Measurements from ENCODE around the gene LRCH3. TPM values are rescaled to one million over a fixed set of nuclear protein-coding genes. Genes with fewer than 3 reads are reported as not detected.

LRCH3 gene
- polyA plus RNA-seq, 1 donor from 2014 or later, result 41.4 TPM

DNA sequence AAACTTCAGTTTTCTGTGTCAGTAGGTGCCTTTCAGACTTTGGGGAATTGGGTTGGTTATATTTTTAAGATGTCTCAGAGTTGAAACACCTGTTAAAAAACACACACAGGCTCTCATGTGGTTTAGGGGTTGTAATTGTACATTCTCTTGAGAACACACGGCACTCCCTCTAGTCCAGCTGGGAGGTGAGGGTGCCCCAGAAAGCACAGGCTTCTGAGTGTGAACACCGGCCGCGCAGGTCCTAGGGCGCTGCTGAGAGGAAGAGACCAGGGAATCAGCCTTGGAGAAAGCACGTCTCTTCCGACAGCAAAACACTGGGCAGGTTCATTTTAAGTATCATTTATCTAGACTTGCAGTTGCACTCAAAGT lies 90.9 kb downstream of the LRCH3 start:
- Histone ChIP-seq H3K9ac (ENCODE audit: low read length) (no peak overlapping the region), H3F3A (ENCODE audit: insufficient read depth, low read length, poor library complexity, severe bottlenecking) (no peaks in the 10 kb centered on the region), H2AFZ (ENCODE audit: low read depth, low read length) (no peak overlapping the region), H4K20me1 (ENCODE audit: insufficient read depth) (no peaks in the 10 kb centered on the region), H3K9me3 (ENCODE audit: low read length) (no peaks in the 10 kb centered on the region), H3K9me2 (ENCODE audit: insufficient read depth, low read length) (no peaks in the 10 kb centered on the region), H3K27ac (ENCODE audit: low read length) (no peak overlapping the region), H3K4me2 (ENCODE audit: low read length) (no peak overlapping the region), H3K36me3 (ENCODE audit: insufficient read depth, low read length) (no peaks in the 10 kb centered on the region), H3K79me2 (replicated peaks; ENCODE audit: insufficient read depth, low read length) (no peaks in the 10 kb centered on the region), H3K27me3 (ENCODE audit: insufficient read depth, low read depth, low read length) (no peaks in the 10 kb centered on the region), H3K4me3 (ENCODE audit: low read length) (no peak overlapping the region)
- TF ChIP-seq, protein P1, sequence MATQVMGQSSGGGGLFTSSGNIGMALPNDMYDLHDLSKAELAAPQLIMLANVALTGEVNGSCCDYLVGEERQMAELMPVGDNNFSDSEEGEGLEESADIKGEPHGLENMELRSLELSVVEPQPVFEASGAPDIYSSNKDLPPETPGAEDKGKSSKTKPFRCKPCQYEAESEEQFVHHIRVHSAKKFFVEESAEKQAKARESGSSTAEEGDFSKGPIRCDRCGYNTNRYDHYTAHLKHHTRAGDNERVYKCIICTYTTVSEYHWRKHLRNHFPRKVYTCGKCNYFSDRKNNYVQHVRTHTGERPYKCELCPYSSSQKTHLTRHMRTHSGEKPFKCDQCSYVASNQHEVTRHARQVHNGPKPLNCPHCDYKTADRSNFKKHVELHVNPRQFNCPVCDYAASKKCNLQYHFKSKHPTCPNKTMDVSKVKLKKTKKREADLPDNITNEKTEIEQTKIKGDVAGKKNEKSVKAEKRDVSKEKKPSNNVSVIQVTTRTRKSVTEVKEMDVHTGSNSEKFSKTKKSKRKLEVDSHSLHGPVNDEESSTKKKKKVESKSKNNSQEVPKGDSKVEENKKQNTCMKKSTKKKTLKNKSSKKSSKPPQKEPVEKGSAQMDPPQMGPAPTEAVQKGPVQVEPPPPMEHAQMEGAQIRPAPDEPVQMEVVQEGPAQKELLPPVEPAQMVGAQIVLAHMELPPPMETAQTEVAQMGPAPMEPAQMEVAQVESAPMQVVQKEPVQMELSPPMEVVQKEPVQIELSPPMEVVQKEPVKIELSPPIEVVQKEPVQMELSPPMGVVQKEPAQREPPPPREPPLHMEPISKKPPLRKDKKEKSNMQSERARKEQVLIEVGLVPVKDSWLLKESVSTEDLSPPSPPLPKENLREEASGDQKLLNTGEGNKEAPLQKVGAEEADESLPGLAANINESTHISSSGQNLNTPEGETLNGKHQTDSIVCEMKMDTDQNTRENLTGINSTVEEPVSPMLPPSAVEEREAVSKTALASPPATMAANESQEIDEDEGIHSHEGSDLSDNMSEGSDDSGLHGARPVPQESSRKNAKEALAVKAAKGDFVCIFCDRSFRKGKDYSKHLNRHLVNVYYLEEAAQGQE (IDR thresholded peaks at IDR 0.05; ENCODE audit: borderline replicate concordance), result no peak
- no peak for TF ChIP-seq EZH2 (IDR thresholded peaks at IDR 0.05; ENCODE audit: borderline replicate concordance, insufficient read depth, low read length, poor library complexity, severe bottlenecking)
- TF ChIP-seq EP300 (conservative IDR thresholded peaks at IDR 0.05; ENCODE audit: poor library complexity, severe bottlenecking), result no peak
- no peak for TF ChIP-seq TAF1 (IDR thresholded peaks at IDR 0.05; ENCODE audit: low read depth)
- TF ChIP-seq, protein P2, sequence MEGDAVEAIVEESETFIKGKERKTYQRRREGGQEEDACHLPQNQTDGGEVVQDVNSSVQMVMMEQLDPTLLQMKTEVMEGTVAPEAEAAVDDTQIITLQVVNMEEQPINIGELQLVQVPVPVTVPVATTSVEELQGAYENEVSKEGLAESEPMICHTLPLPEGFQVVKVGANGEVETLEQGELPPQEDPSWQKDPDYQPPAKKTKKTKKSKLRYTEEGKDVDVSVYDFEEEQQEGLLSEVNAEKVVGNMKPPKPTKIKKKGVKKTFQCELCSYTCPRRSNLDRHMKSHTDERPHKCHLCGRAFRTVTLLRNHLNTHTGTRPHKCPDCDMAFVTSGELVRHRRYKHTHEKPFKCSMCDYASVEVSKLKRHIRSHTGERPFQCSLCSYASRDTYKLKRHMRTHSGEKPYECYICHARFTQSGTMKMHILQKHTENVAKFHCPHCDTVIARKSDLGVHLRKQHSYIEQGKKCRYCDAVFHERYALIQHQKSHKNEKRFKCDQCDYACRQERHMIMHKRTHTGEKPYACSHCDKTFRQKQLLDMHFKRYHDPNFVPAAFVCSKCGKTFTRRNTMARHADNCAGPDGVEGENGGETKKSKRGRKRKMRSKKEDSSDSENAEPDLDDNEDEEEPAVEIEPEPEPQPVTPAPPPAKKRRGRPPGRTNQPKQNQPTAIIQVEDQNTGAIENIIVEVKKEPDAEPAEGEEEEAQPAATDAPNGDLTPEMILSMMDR (IDR thresholded peaks at IDR 0.05; ENCODE audit: poor library complexity, severe bottlenecking), result no peak
- TF ChIP-seq RAD21 (conservative IDR thresholded peaks at IDR 0.05), result no peak
- TF ChIP-seq SMC3 (conservative IDR thresholded peaks at IDR 0.05; ENCODE audit: poor library complexity), result no peak
- TF ChIP-seq POLR2AphosphoS5 (IDR thresholded peaks at IDR 0.05), result no peak
- no peak for TF ChIP-seq MXI1 (conservative IDR thresholded peaks at IDR 0.05; ENCODE audit: poor library complexity, severe bottlenecking)

DNA sequence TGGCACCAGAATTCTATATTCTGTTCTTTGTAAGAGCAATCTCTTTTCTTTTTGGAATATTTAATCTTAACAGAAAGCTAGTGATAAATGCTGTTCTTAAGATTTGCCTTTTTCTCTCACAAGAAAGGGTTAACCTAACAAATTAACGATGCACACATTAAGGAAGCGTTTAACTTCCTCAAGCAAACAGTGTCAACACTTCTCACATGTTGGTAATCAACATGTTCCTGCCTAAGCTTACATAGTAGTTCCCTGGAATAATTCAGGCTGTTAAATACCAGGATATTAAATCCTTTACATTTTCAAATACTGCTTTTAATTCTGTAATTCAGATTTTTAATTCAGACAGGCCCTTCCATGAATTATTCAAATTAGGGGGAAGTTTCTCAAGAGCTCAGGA lies 91.5 kb downstream of the LRCH3 start:
- H3K4me3 ChIP-seq (ENCODE audit: low read length), result no peak overlapping the region
- no peaks in the 10 kb centered on the region for H3K79me2 ChIP-seq (replicated peaks; ENCODE audit: insufficient read depth, low read length)
- no peaks in the 10 kb centered on the region for H3K9me2 ChIP-seq (ENCODE audit: insufficient read depth, low read length)
- no peaks in the 10 kb centered on the region for H4K20me1 ChIP-seq (ENCODE audit: insufficient read depth)
- no peak overlapping the region for H3K9ac ChIP-seq (ENCODE audit: low read length)
- no peak overlapping the region for H2AFZ ChIP-seq (ENCODE audit: low read depth, low read length)
- no peaks in the 10 kb centered on the region for H3F3A ChIP-seq (ENCODE audit: insufficient read depth, low read length, poor library complexity, severe bottlenecking)
- no peak overlapping the region for H3K4me2 ChIP-seq (ENCODE audit: low read length)
- TF ChIP-seq POLR2AphosphoS5 (IDR thresholded peaks at IDR 0.05), result no peak
- TF ChIP-seq, protein P1 (IDR thresholded peaks at IDR 0.05; ENCODE audit: borderline replicate concordance), result no peak
- TF ChIP-seq, protein P2 (IDR thresholded peaks at IDR 0.05; ENCODE audit: poor library complexity, severe bottlenecking), result no peak
- no peak for TF ChIP-seq EZH2 (IDR thresholded peaks at IDR 0.05; ENCODE audit: borderline replicate concordance, insufficient read depth, low read length, poor library complexity, severe bottlenecking)
- TF ChIP-seq RAD21 (conservative IDR thresholded peaks at IDR 0.05), result no peak
- no peaks in the 10 kb centered on the region for H3K27me3 ChIP-seq (ENCODE audit: insufficient read depth, low read depth, low read length)
- H3K36me3 ChIP-seq (ENCODE audit: insufficient read depth, low read length), result no peaks in the 10 kb centered on the region
- no peaks in the 10 kb centered on the region for H3K9me3 ChIP-seq (ENCODE audit: low read length)
- no peak overlapping the region for H3K27ac ChIP-seq (ENCODE audit: low read length)

All from neural cell (in vitro differentiated cells).